CD4-positive, CD25-positive, alpha-beta regulatory T cell (primary cell): ENCODE results near the gene CNDP2. TPM values are rescaled to one million over a fixed set of nuclear protein-coding genes. Genes with fewer than 3 reads are reported as not detected.

Source experiments
- ATAC-seq, 2 donors: fragments of 150-1000 bp; cut with Tn5 transposase; one replicate each; pipeline ENCODE4 v1.10.0; 2021; ENCODE audit warnings: low read depth in 2 of 2, moderate number of reproducible peaks in 2 of 2, moderate library complexity in 1 of 2
- DNase-seq, 3 donors: peaks; one replicate each; pipeline versions ENCODE4 v3.0.0 to v3.0.0-alpha.2; 2012 to 2022; ENCODE audit warnings: mixed read lengths in 1 of 3
- H3K27ac ChIP-seq: one replicate; pipeline ENCODE4 v1.7.0; 2013; ENCODE audit warnings: mild to moderate bottlenecking, low read length; ENCODE audit not compliant: insufficient read depth, poor library complexity, severe bottlenecking
- H3K27me3 ChIP-seq: one replicate; pipeline ENCODE4 v1.7.0; 2013; ENCODE audit warnings: low read length; ENCODE audit not compliant: control insufficient read depth, insufficient read depth
- H3K36me3 ChIP-seq: one replicate; pipeline ENCODE4 v1.7.0; 2013; ENCODE audit warnings: mild to moderate bottlenecking, low read length, moderate library complexity; ENCODE audit not compliant: control insufficient read depth, insufficient read depth
- H3K4me1 ChIP-seq: 2 replicates; pipeline ENCODE4 v1.7.0; 2013; ENCODE audit warnings: mild to moderate bottlenecking, low read length; ENCODE audit not compliant: insufficient read depth, control insufficient read depth, poor library complexity, severe bottlenecking
- H3K4me3 ChIP-seq: one replicate; pipeline ENCODE4 v1.7.0; 2013; ENCODE audit warnings: low read depth, mild to moderate bottlenecking, low read length, moderate library complexity
- H3K9me3 ChIP-seq, 2 experiments: 1 replicate in 1 of 2; 2 replicates in 1 of 2; pipeline ENCODE4 v1.7.0; 2013; ENCODE audit warnings: low read length in 2 of 2, mild to moderate bottlenecking in 1 of 2, moderate library complexity in 1 of 2; ENCODE audit not compliant: control insufficient read depth in 2 of 2
- H3K27ac Mint-ChIP-seq, 3 donors: one replicate each; pipeline ENCODE4 v1.8.0; 2020 to 2022; ENCODE audit warnings: mild to moderate bottlenecking in 3 of 3, mixed read lengths in 3 of 3, moderate library complexity in 2 of 3
- H3K27me3 Mint-ChIP-seq: one replicate; pipeline ENCODE4 v1.8.0; 2022; ENCODE audit warnings: mild to moderate bottlenecking, mixed read lengths
- H3K36me3 Mint-ChIP-seq: one replicate; pipeline ENCODE4 v1.8.0; 2020; ENCODE audit warnings: mixed read lengths
- H3K4me1 Mint-ChIP-seq, 4 donors: one replicate each; pipeline ENCODE4 v1.8.0; 2020 to 2022; ENCODE audit warnings: mixed read lengths in 4 of 4, mild to moderate bottlenecking in 1 of 4
- H3K4me3 Mint-ChIP-seq, 4 donors: one replicate each; pipeline ENCODE4 v1.8.0; 2020 to 2022; ENCODE audit warnings: mild to moderate bottlenecking in 4 of 4, mixed read lengths in 4 of 4, moderate library complexity in 3 of 4
- H3K9me3 Mint-ChIP-seq, 7 donors: one replicate each; pipeline ENCODE4 v1.8.0; 2020 to 2022; ENCODE audit warnings: mixed read lengths in 7 of 7, mild to moderate bottlenecking in 3 of 7, moderate library complexity in 2 of 7
- polyA plus RNA-seq, 4 donors: library from polyadenylated mRNA; unstranded; fragments of 300-500 nt; fragmentation: Illumina TruSeq; gene quantifications; one replicate each; pipeline ENCODE4 v1.2.3, GENCODE V29; 2021
- total RNA-seq: library from RNA; stranded (reverse); gene quantifications from one replicate; pipeline ENCODE4 v1.2.3, GENCODE V29; 2022

Gene CNDP2
- total and polyA plus RNA-seq, 5 donors from 2014 or later: 101 to 136 (median 107) TPM

DNA sequence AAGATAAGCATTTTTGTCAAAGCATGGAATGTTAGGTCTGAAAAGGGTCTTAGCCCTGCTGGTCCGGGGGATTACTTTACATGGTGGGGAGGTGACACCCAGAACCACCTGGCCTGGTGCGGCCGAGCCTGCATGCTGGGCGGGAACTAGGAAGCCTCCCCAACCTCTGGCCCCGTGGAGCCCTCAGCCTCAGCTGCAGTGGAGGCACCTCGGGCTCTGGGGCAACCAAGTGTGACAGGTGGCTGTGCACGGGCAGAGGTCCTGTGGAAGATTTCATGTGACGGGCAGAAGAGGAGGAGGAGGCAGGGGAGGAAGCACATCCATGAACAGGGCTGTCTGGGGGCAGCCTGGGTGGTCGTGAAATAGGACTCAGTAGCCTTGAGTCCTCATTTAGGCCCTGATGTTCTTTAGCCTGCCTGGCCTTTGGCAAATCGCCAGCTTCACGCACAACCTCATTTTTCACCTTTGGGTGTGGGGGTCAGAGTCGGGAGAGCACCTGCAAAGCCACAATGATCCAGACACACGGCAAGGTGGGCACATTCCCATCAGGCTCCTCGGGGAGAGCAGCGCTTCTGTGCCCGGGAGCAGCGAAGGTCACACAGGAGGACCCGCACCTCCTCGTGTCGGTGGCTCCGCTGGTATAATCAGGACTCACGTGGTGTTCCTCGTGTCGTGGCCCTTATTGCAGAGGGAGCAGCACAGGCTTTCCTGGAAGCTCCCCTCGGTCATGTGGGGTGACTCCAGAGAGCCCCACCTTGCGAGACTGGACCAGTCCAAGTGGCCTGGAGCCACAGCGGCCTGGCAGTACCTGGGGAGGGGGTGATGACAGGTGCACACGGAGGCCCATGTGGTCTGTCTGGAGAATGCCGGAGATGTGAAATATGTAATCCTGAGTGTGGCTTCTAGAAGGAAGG is 13.9 kb downstream of the CNDP2 start:
- Mint-ChIP-seq H3K4me3 (no peak overlapping the region), H3K4me1 (peaks cover 0 to 15% (median 10%) of the 10 kb centered on the region in 4 donors), H3K36me3 (peaks cover 53% of the 10 kb centered on the region), H3K27ac (peak overlapping the region in 1 of 3 donors; percentile 70), H3K9me3 (no peaks in the 10 kb centered on the region), H3K27me3 (no peaks in the 10 kb centered on the region)
- H3K4me1 ChIP-seq: no peaks in the 10 kb centered on the region
- H3K36me3 ChIP-seq: peaks cover 91% of the 10 kb centered on the region
- H3K27ac ChIP-seq: no peak overlapping the region
- DNase-seq (no peak), ATAC-seq (no peak)
- no peaks in the 10 kb centered on the region for H3K9me3 ChIP-seq
- no peak overlapping the region for H3K4me3 ChIP-seq
- no peaks in the 10 kb centered on the region for H3K27me3 ChIP-seq

DNA sequence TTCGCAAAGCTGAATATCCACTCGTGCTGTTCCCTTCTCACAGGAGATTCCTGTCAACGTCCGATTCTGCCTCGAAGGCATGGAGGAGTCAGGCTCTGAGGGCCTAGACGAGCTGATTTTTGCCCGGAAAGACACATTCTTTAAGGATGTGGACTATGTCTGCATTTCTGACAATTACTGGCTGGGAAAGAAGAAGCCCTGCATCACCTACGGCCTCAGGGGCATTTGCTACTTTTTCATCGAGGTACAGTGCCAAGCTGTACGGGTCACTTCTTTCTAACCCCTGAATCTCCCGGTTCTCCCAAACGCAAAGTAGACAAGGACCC is 14.6 kb downstream of the CNDP2 start:
- peaks cover 49% of the 10 kb centered on the region for H3K36me3 Mint-ChIP-seq
- no peaks in the 10 kb centered on the region for H3K4me1 ChIP-seq
- H3K27me3 Mint-ChIP-seq: no peaks in the 10 kb centered on the region
- no peaks in the 10 kb centered on the region for H3K27me3 ChIP-seq
- H3K9me3 ChIP-seq: no peaks in the 10 kb centered on the region
- H3K4me1 Mint-ChIP-seq: peaks cover 0 to 13% (median 10%) of the 10 kb centered on the region in 4 donors
- no peaks in the 10 kb centered on the region for H3K9me3 Mint-ChIP-seq
- ATAC-seq (no peak), DNase-seq (no peak)
- no peak overlapping the region for H3K4me3 ChIP-seq
- peaks cover 94% of the 10 kb centered on the region for H3K36me3 ChIP-seq
- H3K27ac ChIP-seq: no peak overlapping the region
- peak overlapping the region in 1 of 3 donors; percentile 70 for H3K27ac Mint-ChIP-seq
- no peak overlapping the region for H3K4me3 Mint-ChIP-seq

DNA sequence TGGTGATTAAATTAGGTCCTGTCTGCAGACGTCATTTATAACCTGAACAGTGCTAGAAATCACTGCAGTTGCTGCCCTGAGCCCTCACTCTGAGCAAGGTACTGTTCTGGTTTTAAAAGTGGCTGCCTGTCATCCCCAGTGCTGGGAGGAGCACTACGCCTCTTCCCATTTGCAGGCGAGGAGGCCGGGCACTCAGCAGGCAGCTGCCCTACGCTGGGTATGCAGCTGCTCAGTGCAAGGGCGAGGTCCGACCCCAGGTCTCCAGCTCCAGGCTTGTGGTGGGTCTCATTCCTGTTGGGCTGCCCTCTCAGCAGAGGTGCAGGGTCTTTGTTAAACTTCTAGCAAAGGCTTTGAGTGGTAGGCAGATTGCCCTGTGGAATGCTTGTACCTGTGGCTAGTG is 15.7 kb downstream of the CNDP2 start:
- Histone ChIP-seq H3K27ac (no peak overlapping the region), H3K36me3 (peaks cover 94% of the 10 kb centered on the region), H3K9me3 (no peaks in the 10 kb centered on the region), H3K27me3 (no peaks in the 10 kb centered on the region), H3K4me1 (no peaks in the 10 kb centered on the region), H3K4me3 (no peak overlapping the region)
- Mint-ChIP-seq H3K27me3 (no peaks in the 10 kb centered on the region), H3K36me3 (peaks cover 44% of the 10 kb centered on the region), H3K4me1 (peaks cover 0 to 10% (median 7%) of the 10 kb centered on the region in 4 donors), H3K4me3 (no peak overlapping the region), H3K27ac (no peak overlapping the region), H3K9me3 (no peaks in the 10 kb centered on the region)
- no peak for DNase-seq
- ATAC-seq: no peak

DNA sequence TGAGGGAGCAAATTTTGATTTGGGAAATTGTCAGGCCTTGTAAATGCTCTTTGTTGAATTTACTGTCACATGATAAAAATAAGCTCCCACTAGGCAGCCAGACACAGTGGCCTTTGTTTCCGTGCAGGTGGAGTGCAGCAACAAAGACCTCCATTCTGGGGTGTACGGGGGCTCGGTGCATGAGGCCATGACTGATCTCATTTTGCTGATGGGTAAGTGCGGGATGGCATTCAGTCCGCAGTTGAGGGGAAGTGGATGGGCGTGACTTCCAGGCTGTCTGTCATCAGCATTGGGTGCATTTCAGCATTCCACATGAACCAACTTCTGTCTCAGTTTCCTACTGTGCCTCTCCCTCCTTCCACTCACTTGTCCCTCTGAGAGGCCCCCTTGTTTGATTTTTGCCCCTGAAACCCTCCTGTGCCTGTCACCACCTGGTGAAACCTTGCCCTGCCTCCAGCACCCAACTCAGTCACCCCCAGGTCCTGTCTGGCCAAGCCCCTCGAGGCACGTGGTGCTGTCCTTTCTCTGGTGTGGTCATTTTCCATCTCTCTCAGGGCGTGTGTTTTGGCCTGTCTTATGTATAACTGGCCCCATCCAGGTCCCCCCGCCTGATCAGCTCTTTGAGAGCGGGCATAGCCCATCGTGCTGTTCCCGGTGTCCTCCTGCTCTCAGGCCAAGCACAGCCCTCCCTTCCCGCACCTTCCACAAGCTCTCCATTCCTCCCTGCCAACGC is 16.3 kb downstream of the CNDP2 start:
- H3K36me3 ChIP-seq: peaks cover 94% of the 10 kb centered on the region
- DNase-seq (no peak), ATAC-seq (no peak)
- H3K4me1 ChIP-seq: no peaks in the 10 kb centered on the region
- H3K9me3 Mint-ChIP-seq: no peaks in the 10 kb centered on the region
- no peak overlapping the region for H3K4me3 ChIP-seq
- H3K4me3 Mint-ChIP-seq: no peak overlapping the region
- no peaks in the 10 kb centered on the region for H3K27me3 Mint-ChIP-seq
- H3K4me1 Mint-ChIP-seq: peaks cover 0 to 4% (median 2%) of the 10 kb centered on the region in 4 donors
- H3K27ac ChIP-seq: no peak overlapping the region
- no peaks in the 10 kb centered on the region for H3K9me3 ChIP-seq
- H3K27me3 ChIP-seq: no peaks in the 10 kb centered on the region
- H3K36me3 Mint-ChIP-seq: peaks cover 42% of the 10 kb centered on the region
- no peak overlapping the region for H3K27ac Mint-ChIP-seq

DNA sequence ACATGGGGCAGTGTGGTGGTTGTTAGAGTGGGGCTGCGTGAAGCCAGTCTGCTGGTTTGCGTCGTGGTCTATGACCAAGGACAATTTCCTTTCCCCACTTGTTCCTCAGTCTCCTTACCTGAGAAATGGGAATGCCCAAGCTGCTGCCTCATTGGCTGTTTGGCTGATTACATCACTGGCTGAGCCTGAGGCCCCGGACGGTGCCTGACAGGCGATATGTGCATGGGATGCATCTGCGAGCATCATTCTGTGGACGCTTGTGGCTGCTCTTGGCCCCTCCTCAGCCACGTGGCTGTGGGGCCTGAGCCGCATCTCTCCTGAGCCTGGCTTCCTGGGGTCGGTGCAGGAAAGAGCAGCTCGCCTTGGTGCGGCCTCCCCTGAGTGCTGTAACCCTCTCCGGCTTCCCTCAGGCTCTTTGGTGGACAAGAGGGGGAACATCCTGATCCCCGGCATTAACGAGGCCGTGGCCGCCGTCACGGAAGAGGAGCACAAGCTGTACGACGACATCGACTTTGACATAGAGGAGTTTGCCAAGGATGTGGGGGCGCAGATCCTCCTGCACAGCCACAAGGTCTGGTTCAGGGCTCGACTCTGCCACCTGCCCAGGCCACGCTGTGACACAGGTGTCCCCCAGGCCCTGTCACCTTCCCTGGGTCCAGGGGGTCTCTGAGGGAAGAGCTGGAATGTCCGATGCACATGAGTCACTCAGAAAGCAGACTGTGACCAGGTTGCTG is 17.2 kb downstream of the CNDP2 start:
- Mint-ChIP-seq H3K27me3 (no peaks in the 10 kb centered on the region), H3K27ac (no peak overlapping the region), H3K4me3 (no peak overlapping the region), H3K9me3 (no peaks in the 10 kb centered on the region), H3K4me1 (no peaks in the 10 kb centered on the region), H3K36me3 (peaks cover 38% of the 10 kb centered on the region)
- Histone ChIP-seq H3K4me3 (no peak overlapping the region), H3K27ac (no peak overlapping the region), H3K4me1 (no peaks in the 10 kb centered on the region), H3K36me3 (peaks cover 89% of the 10 kb centered on the region), H3K9me3 (no peaks in the 10 kb centered on the region), H3K27me3 (no peaks in the 10 kb centered on the region)
- no peak for DNase-seq
- no peak for ATAC-seq

DNA sequence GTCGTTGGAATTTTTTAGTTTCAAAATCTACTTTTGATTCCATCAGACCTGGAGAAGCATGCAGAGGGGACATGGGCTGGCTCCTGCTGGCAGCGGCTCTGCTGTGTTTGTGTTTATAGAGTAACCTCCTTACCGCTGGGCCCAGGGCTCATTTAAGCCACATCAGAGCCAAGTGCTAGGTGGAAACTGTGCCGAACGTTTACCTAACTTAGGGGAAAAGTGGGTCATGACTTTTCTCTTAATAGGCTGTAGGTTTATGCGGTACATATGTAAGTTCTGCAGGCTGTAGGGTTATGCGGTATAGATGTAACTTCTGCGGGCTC is 17.7 kb downstream of the CNDP2 start:
- Mint-ChIP-seq H3K36me3 (peaks cover 41% of the 10 kb centered on the region), H3K27ac (no peak overlapping the region)
- no peak for ATAC-seq

DNA sequence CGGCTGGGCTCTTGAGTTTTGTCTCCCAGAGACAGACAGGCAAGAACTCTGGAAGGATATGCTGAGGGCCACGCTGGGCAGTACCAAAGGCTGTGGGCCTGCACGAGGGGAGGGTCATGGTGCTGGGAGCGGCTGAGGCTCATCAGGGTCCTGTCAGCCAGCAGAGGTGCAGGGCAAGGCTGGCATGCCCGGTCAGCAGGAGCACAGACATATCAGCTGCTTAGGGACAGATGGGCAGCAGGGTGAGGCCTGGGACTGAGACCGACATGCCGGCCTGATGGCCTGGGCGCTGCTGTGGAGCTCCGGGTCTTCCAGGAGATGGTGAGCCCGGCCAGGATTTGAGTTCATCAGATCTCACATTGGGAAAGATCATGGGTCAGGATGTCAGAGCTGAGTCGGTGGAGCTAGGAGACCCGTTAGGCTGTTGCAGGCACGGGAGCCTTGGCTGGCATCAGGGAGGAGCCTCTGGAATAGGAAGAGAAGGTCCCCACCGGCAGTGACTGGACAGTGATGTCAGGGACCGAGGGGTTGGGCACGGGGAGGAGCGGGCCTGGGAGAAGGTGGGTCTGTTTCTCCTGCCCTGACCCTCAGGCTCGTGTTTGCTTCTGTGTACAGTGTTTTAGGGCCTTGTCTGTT is 18.8 kb downstream of the CNDP2 start:
- Mint-ChIP-seq H3K9me3 (no peaks in the 10 kb centered on the region), H3K4me1 (no peaks in the 10 kb centered on the region), H3K4me3 (no peak overlapping the region), H3K27me3 (no peaks in the 10 kb centered on the region), H3K27ac (no peak overlapping the region), H3K36me3 (peaks cover 47% of the 10 kb centered on the region)
- Histone ChIP-seq H3K9me3 (no peaks in the 10 kb centered on the region), H3K36me3 (peaks cover 89% of the 10 kb centered on the region), H3K4me3 (no peak overlapping the region), H3K27ac (no peak overlapping the region), H3K27me3 (no peaks in the 10 kb centered on the region), H3K4me1 (no peaks in the 10 kb centered on the region)
- DNase-seq (no peak), ATAC-seq (no peak)

More for the DNA sequence above, 17.7 kb downstream of the CNDP2 start:
- peaks cover 89% of the 10 kb centered on the region for H3K36me3 ChIP-seq
- no peaks in the 10 kb centered on the region for H3K9me3 ChIP-seq
- H3K4me3 Mint-ChIP-seq: no peak overlapping the region
- H3K27me3 Mint-ChIP-seq: no peaks in the 10 kb centered on the region
- H3K27me3 ChIP-seq: no peaks in the 10 kb centered on the region
- H3K9me3 Mint-ChIP-seq: no peaks in the 10 kb centered on the region
- no peak overlapping the region for H3K4me3 ChIP-seq
- H3K4me1 ChIP-seq: no peaks in the 10 kb centered on the region
- H3K4me1 Mint-ChIP-seq: no peaks in the 10 kb centered on the region
- no peak overlapping the region for H3K27ac ChIP-seq
- DNase-seq: no peak
